Measurements from ENCODE around the gene NTRK3.

Gene NTRK3

GRCh38 chr15:88108991-88109390 is 147.5 kb downstream of the NTRK3 start:
- Histone ChIP-seq H3K36me3 (replicated peaks; ENCODE audit: low read depth, low read length) (no peaks in the 10 kb centered on the region), H3K4me3 (ENCODE audit: low read length) (no peak overlapping the region), H3K4me1 (ENCODE audit: low read length) (no peaks in the 10 kb centered on the region), H2AFZ (ENCODE audit: low read depth, low read length) (no peak overlapping the region), H3K9ac (ENCODE audit: low read length) (no peak overlapping the region), H3K27ac (ENCODE audit: low read length) (no peak overlapping the region), H3K9me3 (ENCODE audit: insufficient read depth, low read length) (no peaks in the 10 kb centered on the region), H3K4me2 (ENCODE audit: low read length) (no peak overlapping the region), H3K27me3 (ENCODE audit: low read depth, low read length) (peaks cover 43% of the 10 kb centered on the region), H3K79me2 (ENCODE audit: low read length) (no peaks in the 10 kb centered on the region), H4K20me1 (ENCODE audit: insufficient read depth, low read length) (no peaks in the 10 kb centered on the region)
- TF ChIP-seq EZH2phosphoT487 (IDR thresholded peaks at IDR 0.05; ENCODE audit: low read depth) = no peak
- no peak for TF ChIP-seq CTCF (IDR thresholded peaks at IDR 0.05; ENCODE audit: low read depth, low read length)

DNA sequence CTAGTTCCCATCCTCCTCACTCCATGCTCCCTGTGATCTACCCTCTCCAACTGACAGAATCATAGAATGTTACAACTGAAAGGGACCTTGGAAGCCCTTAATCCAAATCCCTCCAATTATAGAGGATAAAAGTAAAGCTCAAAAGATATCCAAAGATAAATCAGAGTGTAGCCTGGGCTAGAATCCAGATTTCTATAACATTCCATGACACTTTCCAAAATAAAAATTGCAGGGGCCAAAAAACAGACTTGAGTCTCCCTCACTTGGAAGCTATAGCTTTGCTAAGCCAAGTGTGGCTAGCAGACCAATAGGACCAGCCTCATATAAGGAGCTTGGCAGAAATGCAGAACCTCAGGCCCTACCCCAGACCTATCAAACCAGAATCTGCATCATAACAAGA is 148.1 kb downstream of the NTRK3 start:
- Histone ChIP-seq H3K27me3 (ENCODE audit: low read depth, low read length) (peaks cover 48% of the 10 kb centered on the region), H2AFZ (ENCODE audit: low read depth, low read length) (no peak overlapping the region), H3K79me2 (ENCODE audit: low read length) (no peaks in the 10 kb centered on the region)

DNA sequence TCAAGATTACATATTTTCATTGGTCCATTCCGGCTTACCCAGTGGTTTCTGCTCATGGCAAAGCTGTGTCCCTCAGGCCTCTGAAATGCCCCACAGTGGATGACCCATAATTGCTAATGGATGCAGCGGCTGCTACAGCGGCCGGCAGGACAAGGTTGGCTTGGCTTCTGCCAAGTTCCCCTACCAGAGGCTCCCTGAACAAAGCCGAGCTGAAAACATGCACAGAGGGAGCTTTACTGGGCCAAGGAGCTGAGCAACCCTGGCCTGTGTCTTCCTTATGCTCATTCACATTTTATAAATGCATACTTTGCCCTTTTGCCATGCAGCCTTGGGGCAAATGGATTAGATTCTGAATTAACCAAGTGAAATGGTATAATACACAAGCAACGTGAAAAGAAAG is 150.5 kb downstream of the NTRK3 start:
- Histone ChIP-seq H2AFZ (ENCODE audit: low read depth, low read length) (no peak overlapping the region), H3K9ac (ENCODE audit: low read length) (no peak overlapping the region), H3K9me3 (ENCODE audit: insufficient read depth, low read length) (no peaks in the 10 kb centered on the region), H3K4me2 (ENCODE audit: low read length) (no peak overlapping the region), H3K4me1 (ENCODE audit: low read length) (no peaks in the 10 kb centered on the region), H3K4me3 (ENCODE audit: low read length) (no peak overlapping the region), H4K20me1 (ENCODE audit: insufficient read depth, low read length) (no peaks in the 10 kb centered on the region), H3K27ac (ENCODE audit: low read length) (no peak overlapping the region), H3K79me2 (ENCODE audit: low read length) (no peaks in the 10 kb centered on the region), H3K27me3 (ENCODE audit: low read depth, low read length) (peaks cover 40% of the 10 kb centered on the region), H3K36me3 (replicated peaks; ENCODE audit: low read depth, low read length) (no peaks in the 10 kb centered on the region)
- TF ChIP-seq CTCF (IDR thresholded peaks at IDR 0.05; ENCODE audit: low read depth, low read length) (no peak), EZH2phosphoT487 (IDR thresholded peaks at IDR 0.05; ENCODE audit: low read depth) (no peak)

More for the DNA sequence above, 148.1 kb downstream of the NTRK3 start:
- Histone ChIP-seq H3K36me3 (replicated peaks; ENCODE audit: low read depth, low read length) (no peaks in the 10 kb centered on the region), H4K20me1 (ENCODE audit: insufficient read depth, low read length) (no peaks in the 10 kb centered on the region), H3K4me1 (ENCODE audit: low read length) (no peaks in the 10 kb centered on the region), H3K27ac (ENCODE audit: low read length) (no peak overlapping the region), H3K4me2 (ENCODE audit: low read length) (no peak overlapping the region), H3K9ac (ENCODE audit: low read length) (no peak overlapping the region), H3K9me3 (ENCODE audit: insufficient read depth, low read length) (no peaks in the 10 kb centered on the region), H3K4me3 (ENCODE audit: low read length) (no peak overlapping the region)
- TF ChIP-seq EZH2phosphoT487 (IDR thresholded peaks at IDR 0.05; ENCODE audit: low read depth) (no peak), CTCF (IDR thresholded peaks at IDR 0.05; ENCODE audit: low read depth, low read length) (no peak)

DNA sequence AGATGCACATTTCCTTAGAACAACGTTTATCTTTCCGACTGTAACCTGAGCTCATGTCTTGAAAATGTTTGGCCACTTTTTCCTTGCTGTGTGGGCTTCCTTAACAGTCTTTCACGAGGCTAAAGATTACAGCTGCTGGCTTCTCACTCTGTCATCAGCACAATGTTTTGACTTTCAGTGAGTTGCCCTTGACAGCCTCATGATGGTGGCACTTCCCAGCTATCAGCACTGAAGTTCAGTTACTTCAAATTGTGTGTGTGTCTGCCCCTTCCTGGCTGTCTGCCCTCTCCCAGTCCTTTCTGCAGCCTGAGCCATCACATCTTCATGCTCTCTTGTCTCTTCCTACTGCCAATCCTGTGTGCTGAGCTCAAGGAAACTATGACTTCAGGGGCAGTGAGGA is 152.2 kb downstream of the NTRK3 start:
- Histone ChIP-seq H3K79me2 (ENCODE audit: low read length) (no peaks in the 10 kb centered on the region), H3K27ac (ENCODE audit: low read length) (no peak overlapping the region), H3K36me3 (replicated peaks; ENCODE audit: low read depth, low read length) (no peaks in the 10 kb centered on the region), H2AFZ (ENCODE audit: low read depth, low read length) (no peak overlapping the region), H3K4me1 (ENCODE audit: low read length) (no peaks in the 10 kb centered on the region), H3K27me3 (ENCODE audit: low read depth, low read length) (peaks cover 35% of the 10 kb centered on the region), H3K4me2 (ENCODE audit: low read length) (no peak overlapping the region), H3K4me3 (ENCODE audit: low read length) (no peak overlapping the region), H4K20me1 (ENCODE audit: insufficient read depth, low read length) (no peaks in the 10 kb centered on the region), H3K9me3 (ENCODE audit: insufficient read depth, low read length) (no peaks in the 10 kb centered on the region), H3K9ac (ENCODE audit: low read length) (no peak overlapping the region)
- TF ChIP-seq EZH2phosphoT487 (IDR thresholded peaks at IDR 0.05; ENCODE audit: low read depth) = no peak
- TF ChIP-seq CTCF (IDR thresholded peaks at IDR 0.05; ENCODE audit: low read depth, low read length) = no peak
